HepG2 (cell line): Measurements from ENCODE around the gene CACNB4. TPM values are rescaled to one million over a fixed set of nuclear protein-coding genes. Genes with fewer than 3 reads are reported as not detected.

ENCODE experiments used
- ATAC-seq: fragments of 200-7000 bp; cut with Tn5 transposase; 3 replicates; pipeline ENCODE4 v1.9.1; 2020; ENCODE audit warnings: mild to moderate bottlenecking, moderate library complexity
- BruUV-seq: library from RNA; stranded (reverse); fragments of 400-500 nt; replicated peaks from 2 replicates; lab custom pipeline; 2021; lab: Mats Ljungman, UMichigan
- CTCF ChIA-PET: fragments of 300-600 bp; formaldehyde crosslinking; extraction: SDS; loops from one replicate; lab custom pipeline; 2021; ENCODE audit warnings: low total read pairs, inconsistent platforms, low intra/inter-chr PET ratio; lab: Yijun Ruan, JAX
- POLR2A ChIA-PET: fragments of 350-600 bp; sonication (Branson Sonifier 250); formaldehyde crosslinking; loops from one replicate; lab custom pipeline; 2020; ENCODE audit warnings: antibody characterized with exemption, inconsistent platforms; lab: Yijun Ruan, JAX
- DNase-seq: peaks from one replicate; pipeline ENCODE4 v3.0.0-alpha.2; 2015; ENCODE audit warnings: low spot score
- FAIRE-seq: peaks from 3 replicates; lab custom pipeline; 2011; peaks lifted over from hg19 to GRCh38; lab: Jason Lieb, UNC
- H2AFZ ChIP-seq: one replicate; pipeline ENCODE4 v1.6.1; 2011; ENCODE audit warnings: low read length, inconsistent platforms
- H3K27ac ChIP-seq: fragments of 300-600 bp; 3 replicates; pipeline ENCODE4 v1.8.0; 2011; ENCODE audit warnings: mixed run types, mild to moderate bottlenecking, mixed read lengths, low read length, inconsistent platforms; ENCODE audit not compliant: insufficient read depth; ENCODE audit errors: extremely low read length
- H3K27me3 ChIP-seq, 2 experiments: fragments of 200-600 bp in 1 of 2; 2 replicates in 1 of 2; 3 replicates in 1 of 2; pipeline versions ENCODE4 v1.6.0 to v1.8.0; 2011; ENCODE audit warnings: low read length in 2 of 2, mild to moderate bottlenecking in 2 of 2, moderate library complexity in 2 of 2, inconsistent platforms in 1 of 2; ENCODE audit not compliant: insufficient read depth in 2 of 2, control insufficient read depth in 1 of 2
- H3K36me3 ChIP-seq, 2 experiments: fragments of 200-600 bp in 1 of 2; replicated peaks in 1 of 2; 2 replicates in 1 of 2; 3 replicates in 1 of 2; pipeline versions ENCODE4 v1.5.1 to v1.8.0; 2011; ENCODE audit warnings: low read length in 2 of 2, inconsistent platforms in 1 of 2; ENCODE audit not compliant: insufficient read depth in 2 of 2, control insufficient read depth in 1 of 2
- H3K4me1 ChIP-seq: 2 replicates; pipeline ENCODE4 v1.5.1; 2012; ENCODE audit warnings: low read length, inconsistent platforms; ENCODE audit not compliant: insufficient read depth
- H3K4me2 ChIP-seq: 2 replicates; pipeline ENCODE4 v1.6.0; 2011; ENCODE audit warnings: low read depth, low read length, inconsistent platforms
- H3K4me3 ChIP-seq, 3 experiments: fragments of 200-600 bp in 1 of 3; sonication (generic), shearing (Covaris generic) in 1 of 3; replicated peaks in 1 of 3; 2 replicates each; pipeline ENCODE4 v1.5.1; 2011 to 2016; ENCODE audit warnings: low read length in 3 of 3, inconsistent platforms in 2 of 3, low read depth in 2 of 3, mild to moderate bottlenecking in 2 of 3, control low read depth in 1 of 3, mixed read lengths in 1 of 3; ENCODE audit not compliant: insufficient read depth in 1 of 3
- H3K79me2 ChIP-seq: one replicate; pipeline ENCODE4 v1.6.1; 2011; ENCODE audit warnings: low read length, inconsistent platforms; ENCODE audit not compliant: insufficient read depth
- H3K9ac ChIP-seq: 2 replicates; pipeline ENCODE4 v1.6.0; 2011; ENCODE audit warnings: mild to moderate bottlenecking, low read depth, low read length, inconsistent platforms; ENCODE audit not compliant: insufficient read depth
- H3K9me3 ChIP-seq: 2 replicates; pipeline ENCODE4 v1.5.1; 2012; ENCODE audit warnings: mild to moderate bottlenecking, low read length
- H4K20me1 ChIP-seq: 2 replicates; pipeline ENCODE4 v1.6.0; 2011; ENCODE audit warnings: inconsistent platforms, mild to moderate bottlenecking, low read length, moderate library complexity; ENCODE audit not compliant: insufficient read depth
- KAT2B ChIP-seq: fragments of 150-350 bp; IDR thresholded peaks from 2 replicates; pipeline ENCODE4 v1.6.1; 2014; ENCODE audit warnings: low read depth, low read length, borderline replicate concordance
- KAT7 ChIP-seq: IDR thresholded peaks from 2 replicates; pipeline ENCODE4 v1.6.1; 2018; ENCODE audit warnings: borderline replicate concordance, missing compliant biosample characterization
- MED1 ChIP-seq: sonication (generic); formaldehyde crosslinking; IDR thresholded peaks from 2 replicates; pipeline ENCODE4 v1.4.0; 2020; ENCODE audit warnings: missing genetic modification reagents
- NONO ChIP-seq, 2 experiments: fragments of 450-650 bp in 1 of 2; sonication (generic) in 1 of 2; formaldehyde crosslinking in 1 of 2; IDR thresholded peaks in 1 of 2; conservative IDR thresholded peaks in 1 of 2; 2 replicates each; pipeline versions ENCODE4 v1.6.1 to v1.8.0; 2017 to 2022; ENCODE audit warnings: mild to moderate bottlenecking in 1 of 2, missing genetic modification reagents in 1 of 2, moderate library complexity in 1 of 2
- SALL2 ChIP-seq: sonication (generic); formaldehyde crosslinking; IDR thresholded peaks from 2 replicates; pipeline ENCODE4 v1.8.1; 2023; ENCODE audit warnings: mild to moderate bottlenecking, missing genetic modification reagents, inconsistent platforms
- ZBTB43 ChIP-seq: sonication (generic); formaldehyde crosslinking; conservative IDR thresholded peaks from 2 replicates; pipeline ENCODE4 v1.4.0; 2020; ENCODE audit warnings: missing genetic modification reagents
- ZFP1 ChIP-seq: IDR thresholded peaks from 2 replicates; pipeline ENCODE4 v1.6.1; 2016
- ZFP37 ChIP-seq: sonication (generic); formaldehyde crosslinking; IDR thresholded peaks from 2 replicates; pipeline ENCODE4 v1.4.0; 2020; ENCODE audit warnings: missing genetic modification reagents, borderline replicate concordance
- ZFP41 ChIP-seq: sonication (generic); formaldehyde crosslinking; IDR thresholded peaks from 2 replicates; pipeline ENCODE4 v1.4.0; 2020; ENCODE audit warnings: mild to moderate bottlenecking, missing genetic modification reagents, borderline replicate concordance
- ZSCAN30 ChIP-seq: sonication (generic); formaldehyde crosslinking; IDR thresholded peaks from 2 replicates; pipeline ENCODE4 v1.5.0; 2020; ENCODE audit warnings: mild to moderate bottlenecking, missing genetic modification reagents
- WGBS: methylation state at CpG from one replicate; pipeline ENCODE4 v1.1.6; 2017; ENCODE audit warnings: low lambda C conversion rate; 5-methylcytosine and 5-hydroxymethylcytosine counted together
- in situ Hi-C: cut with HindIII; loops from 2 replicates; pipeline ENCODE4 v1.10.0; 2017; ENCODE audit warnings: low pct_unique_long_range_greater_than_20kb; ENCODE audit not compliant: extremely low pct_ligation_motif_present
- intact Hi-C: fragments of 100-400 bp; cut with micrococcal nuclease; formaldehyde crosslinking; loops from one replicate; pipeline ENCODE4 v1.10.0; 2022; ENCODE audit not compliant: unreplicated experiment
- polyA plus RNA-seq, 8 experiments: library from polyadenylated mRNA; depleted of rRNA in 3 of 8; stranded (reverse) in 7 of 8; unstranded in 1 of 8; fragments of >200 nt; fragmentation: Illumina TruSeq in 4 of 8; extraction: Trizol in 4 of 8; gene quantifications; 2 replicates each; pipeline versions ENCODE4 v1.2.1 to v1.2.3, GENCODE V29; 2011 to 2016; ENCODE audit warnings: low read depth in 4 of 8, missing spikeins in 1 of 8, mixed read lengths in 1 of 8; ENCODE audit not compliant: insufficient read depth in 1 of 8
- total RNA-seq, 5 experiments: library from RNA; depleted of rRNA; stranded (reverse); fragments of >200 nt; fragmentation: Illumina TruSeq; extraction: Trizol; gene quantifications; 2 replicates each; pipeline ENCODE4 v1.2.3, GENCODE V29; 2016; ENCODE audit warnings: low read depth in 1 of 5
- TF ChIP-seq, protein P1 (sequence below): IDR thresholded peaks from 2 replicates; pipeline ENCODE4 v1.4.0; 2020; ENCODE audit warnings: mild to moderate bottlenecking, missing genetic modification reagents
- TF ChIP-seq, protein P2 (sequence below): sonication (generic); formaldehyde crosslinking; IDR thresholded peaks from 2 replicates; pipeline ENCODE4 v1.4.0; 2020; ENCODE audit warnings: mild to moderate bottlenecking, missing genetic modification reagents
- TF ChIP-seq, protein P3 (sequence below): sonication (generic); formaldehyde crosslinking; IDR thresholded peaks from 2 replicates; pipeline ENCODE4 v1.5.0; 2020; ENCODE audit warnings: missing genetic modification reagents, mild to moderate bottlenecking, borderline replicate concordance
- TF ChIP-seq, protein P4 (sequence below): sonication (generic); formaldehyde crosslinking; IDR thresholded peaks from 2 replicates; pipeline ENCODE4 v1.8.0; 2023; ENCODE audit warnings: mild to moderate bottlenecking, missing genetic modification reagents

CACNB4 gene
- total and polyA plus RNA-seq, 2 of the 13 experiments (the other 11 are each of a cell fraction or from before 2014, with no cell fraction given) = 5.1 to 14.3 TPM

DNA sequence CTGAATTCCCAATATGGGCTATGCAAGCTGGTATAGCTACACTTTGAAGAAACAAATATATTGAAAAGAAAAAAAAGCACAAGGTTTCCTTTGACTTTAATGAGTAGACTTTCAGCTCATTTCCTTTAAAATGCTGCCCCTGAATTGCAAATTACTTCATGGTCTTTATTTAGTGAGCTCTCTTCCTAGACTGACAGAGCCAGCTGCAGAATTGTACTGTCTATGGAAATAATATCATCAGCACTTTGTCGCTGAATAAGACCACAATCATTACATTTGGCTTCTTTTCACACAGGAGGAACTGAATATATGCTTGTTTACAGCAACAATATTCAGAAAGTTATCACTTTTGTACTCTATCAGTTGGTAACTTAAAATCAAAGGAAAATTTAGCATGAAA, 312.4 kb downstream of the CACNB4 start:
- no peak for TF ChIP-seq MED1 (CRISPR knock-in tag)
- TF ChIP-seq ZFP41 = no peak
- TF ChIP-seq, protein P1, sequence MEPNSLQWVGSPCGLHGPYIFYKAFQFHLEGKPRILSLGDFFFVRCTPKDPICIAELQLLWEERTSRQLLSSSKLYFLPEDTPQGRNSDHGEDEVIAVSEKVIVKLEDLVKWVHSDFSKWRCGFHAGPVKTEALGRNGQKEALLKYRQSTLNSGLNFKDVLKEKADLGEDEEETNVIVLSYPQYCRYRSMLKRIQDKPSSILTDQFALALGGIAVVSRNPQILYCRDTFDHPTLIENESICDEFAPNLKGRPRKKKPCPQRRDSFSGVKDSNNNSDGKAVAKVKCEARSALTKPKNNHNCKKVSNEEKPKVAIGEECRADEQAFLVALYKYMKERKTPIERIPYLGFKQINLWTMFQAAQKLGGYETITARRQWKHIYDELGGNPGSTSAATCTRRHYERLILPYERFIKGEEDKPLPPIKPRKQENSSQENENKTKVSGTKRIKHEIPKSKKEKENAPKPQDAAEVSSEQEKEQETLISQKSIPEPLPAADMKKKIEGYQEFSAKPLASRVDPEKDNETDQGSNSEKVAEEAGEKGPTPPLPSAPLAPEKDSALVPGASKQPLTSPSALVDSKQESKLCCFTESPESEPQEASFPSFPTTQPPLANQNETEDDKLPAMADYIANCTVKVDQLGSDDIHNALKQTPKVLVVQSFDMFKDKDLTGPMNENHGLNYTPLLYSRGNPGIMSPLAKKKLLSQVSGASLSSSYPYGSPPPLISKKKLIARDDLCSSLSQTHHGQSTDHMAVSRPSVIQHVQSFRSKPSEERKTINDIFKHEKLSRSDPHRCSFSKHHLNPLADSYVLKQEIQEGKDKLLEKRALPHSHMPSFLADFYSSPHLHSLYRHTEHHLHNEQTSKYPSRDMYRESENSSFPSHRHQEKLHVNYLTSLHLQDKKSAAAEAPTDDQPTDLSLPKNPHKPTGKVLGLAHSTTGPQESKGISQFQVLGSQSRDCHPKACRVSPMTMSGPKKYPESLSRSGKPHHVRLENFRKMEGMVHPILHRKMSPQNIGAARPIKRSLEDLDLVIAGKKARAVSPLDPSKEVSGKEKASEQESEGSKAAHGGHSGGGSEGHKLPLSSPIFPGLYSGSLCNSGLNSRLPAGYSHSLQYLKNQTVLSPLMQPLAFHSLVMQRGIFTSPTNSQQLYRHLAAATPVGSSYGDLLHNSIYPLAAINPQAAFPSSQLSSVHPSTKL (CRISPR knock-in tag) = no peak
- TF ChIP-seq ZSCAN30 = no peak
- TF ChIP-seq, protein P2, sequence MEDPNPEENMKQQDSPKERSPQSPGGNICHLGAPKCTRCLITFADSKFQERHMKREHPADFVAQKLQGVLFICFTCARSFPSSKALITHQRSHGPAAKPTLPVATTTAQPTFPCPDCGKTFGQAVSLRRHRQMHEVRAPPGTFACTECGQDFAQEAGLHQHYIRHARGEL (CRISPR knock-in tag) = no peak
- TF ChIP-seq KAT2B = no peak
- no peak for TF ChIP-seq ZBTB43 (CRISPR knock-in tag)
- no peak for TF ChIP-seq ZFP37 (CRISPR knock-in tag)
- TF ChIP-seq, protein P3, sequence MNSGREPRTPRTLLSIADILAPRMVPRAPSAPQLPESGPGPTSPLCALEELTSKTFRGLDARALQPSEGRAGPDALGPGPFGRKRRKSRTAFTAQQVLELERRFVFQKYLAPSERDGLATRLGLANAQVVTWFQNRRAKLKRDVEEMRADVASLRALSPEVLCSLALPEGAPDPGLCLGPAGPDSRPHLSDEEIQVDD = no peak
- TF ChIP-seq ZFP1 = no peak
- TF ChIP-seq, protein P4, sequence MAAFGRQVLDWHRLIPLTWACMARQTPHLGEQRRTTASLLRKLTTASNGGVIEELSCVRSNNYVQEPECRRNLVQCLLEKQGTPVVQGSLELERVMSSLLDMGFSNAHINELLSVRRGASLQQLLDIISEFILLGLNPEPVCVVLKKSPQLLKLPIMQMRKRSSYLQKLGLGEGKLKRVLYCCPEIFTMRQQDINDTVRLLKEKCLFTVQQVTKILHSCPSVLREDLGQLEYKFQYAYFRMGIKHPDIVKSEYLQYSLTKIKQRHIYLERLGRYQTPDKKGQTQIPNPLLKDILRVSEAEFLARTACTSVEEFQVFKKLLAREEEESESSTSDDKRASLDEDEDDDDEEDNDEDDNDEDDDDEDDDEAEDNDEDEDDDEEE (CRISPR knock-in tag) = no peak
- TF ChIP-seq KAT7 (CRISPR knock-in tag) = no peak
- no peak for TF ChIP-seq SALL2
- no peak for TF ChIP-seq NONO (IDR thresholded peaks at IDR 0.05)
- no peak for TF ChIP-seq NONO (CRISPR knock-in tag; conservative IDR thresholded peaks at IDR 0.05)
- Histone ChIP-seq H4K20me1 (no peaks in the 10 kb centered on the region), H3K79me2 (no peaks in the 10 kb centered on the region), H3K9me3 (no peaks in the 10 kb centered on the region), H3K36me3 (peaks cover 2 to 8% of the 10 kb centered on the region in 2 experiments; a peak in 3 of 5 replicates), H3K4me2 (no peak overlapping the region), H3K27me3 (no peaks in the 10 kb centered on the region), H3K4me3 (no peak overlapping the region), H2AFZ (no peak overlapping the region), H3K9ac (no peak overlapping the region), H3K27ac (no peak overlapping the region), H3K4me1 (no peaks in the 10 kb centered on the region)
- no peak for ATAC-seq
- in situ Hi-C loops = no loop called here
- CTCF ChIA-PET = no interaction called here
- intact Hi-C loops = no loop called here
- FAIRE-seq = peak; percentile 51
- DNase-seq = no peak
- BruUV-seq = no TSS peak
- 97% methylated on average over 1 of the region's 1 CpG for WGBS
- POLR2A ChIA-PET = no interaction called here
